Rectal smooth muscle tissue (tissue), 1 donor: ENCODE measurements around the gene SERGEF.

Experiments
- H3K27ac ChIP-seq: one replicate; pipeline ENCODE4 v1.7.0; 2013; ENCODE audit warnings: low read depth, low read length, inconsistent platforms
- H3K27me3 ChIP-seq: one replicate; pipeline ENCODE4 v1.7.0; 2013; ENCODE audit warnings: low read length; ENCODE audit not compliant: control insufficient read depth, insufficient read depth
- H3K36me3 ChIP-seq: one replicate; pipeline ENCODE4 v1.7.0; 2013; ENCODE audit warnings: low read length; ENCODE audit not compliant: control insufficient read depth, insufficient read depth
- H3K4me1 ChIP-seq: one replicate; pipeline ENCODE4 v1.7.0; 2013; ENCODE audit warnings: low read length; ENCODE audit not compliant: control insufficient read depth, insufficient read depth
- H3K4me3 ChIP-seq: one replicate; pipeline ENCODE4 v1.7.0; 2013; ENCODE audit warnings: low read length
- H3K9ac ChIP-seq: one replicate; pipeline ENCODE4 v1.7.0; 2013; ENCODE audit warnings: low read length

Gene SERGEF

GRCh38 chr11:17933708-17934107, 79.1 kb downstream of the SERGEF start:
- H3K4me1 ChIP-seq = no peaks in the 10 kb centered on the region
- H3K4me3 ChIP-seq = no peak overlapping the region
- no peak overlapping the region for H3K27ac ChIP-seq
- H3K9ac ChIP-seq = no peak overlapping the region
- no peaks in the 10 kb centered on the region for H3K27me3 ChIP-seq
- no peaks in the 10 kb centered on the region for H3K36me3 ChIP-seq

GRCh38 chr11:17932472-17932871, 80.4 kb downstream of the SERGEF start:
- Histone ChIP-seq H3K27ac (no peak overlapping the region), H3K27me3 (no peaks in the 10 kb centered on the region), H3K36me3 (no peaks in the 10 kb centered on the region), H3K4me3 (no peak overlapping the region), H3K9ac (no peak overlapping the region), H3K4me1 (no peaks in the 10 kb centered on the region)

GRCh38 chr11:17931595-17931994, 81.3 kb downstream of the SERGEF start:
- no peaks in the 10 kb centered on the region for H3K27me3 ChIP-seq
- H3K27ac ChIP-seq = no peak overlapping the region
- no peak overlapping the region for H3K9ac ChIP-seq
- H3K4me1 ChIP-seq = no peaks in the 10 kb centered on the region
- no peaks in the 10 kb centered on the region for H3K36me3 ChIP-seq
- no peak overlapping the region for H3K4me3 ChIP-seq

- H3K9ac ChIP-seq = no peak overlapping the region
- no peak overlapping the region for H3K4me3 ChIP-seq
- H3K4me1 ChIP-seq = no peaks in the 10 kb centered on the region
- H3K36me3 ChIP-seq = no peaks in the 10 kb centered on the region
- H3K27me3 ChIP-seq = no peaks in the 10 kb centered on the region
- H3K27ac ChIP-seq = no peak overlapping the region
These were observed 82.2 kb downstream of the SERGEF start for GRCh38 chr11:17930544-17931125.

- no peaks in the 10 kb centered on the region for H3K27me3 ChIP-seq
- H3K4me3 ChIP-seq = no peak overlapping the region
- no peak overlapping the region for H3K27ac ChIP-seq
- H3K9ac ChIP-seq = no peak overlapping the region
- H3K36me3 ChIP-seq = no peaks in the 10 kb centered on the region
- H3K4me1 ChIP-seq = no peaks in the 10 kb centered on the region
These were observed 83.7 kb downstream of the SERGEF start for GRCh38 chr11:17929171-17929570.

- no peak overlapping the region for H3K4me3 ChIP-seq
These were observed 85.0 kb downstream of the SERGEF start for GRCh38 chr11:17927681-17928343.

GRCh38 chr11:17927041-17927440, 85.8 kb downstream of the SERGEF start:
- no peaks in the 10 kb centered on the region for H3K36me3 ChIP-seq
- no peak overlapping the region for H3K4me3 ChIP-seq
- no peaks in the 10 kb centered on the region for H3K4me1 ChIP-seq
- no peaks in the 10 kb centered on the region for H3K27me3 ChIP-seq
- no peak overlapping the region for H3K27ac ChIP-seq
- no peak overlapping the region for H3K9ac ChIP-seq

More at GRCh38 chr11:17927681-17928343, 85.0 kb downstream of the SERGEF start:
- no peaks in the 10 kb centered on the region for H3K27me3 ChIP-seq
- H3K4me1 ChIP-seq = no peaks in the 10 kb centered on the region
- H3K9ac ChIP-seq = no peak overlapping the region
- H3K27ac ChIP-seq = no peak overlapping the region
- H3K36me3 ChIP-seq = no peaks in the 10 kb centered on the region

- Histone ChIP-seq H3K9ac (no peak overlapping the region), H3K4me3 (no peak overlapping the region), H3K27me3 (no peaks in the 10 kb centered on the region), H3K27ac (no peak overlapping the region), H3K4me1 (no peaks in the 10 kb centered on the region), H3K36me3 (no peaks in the 10 kb centered on the region)
These were observed 88.1 kb downstream of the SERGEF start for GRCh38 chr11:17924713-17925112.

GRCh38 chr11:17923217-17923616, 89.6 kb downstream of the SERGEF start:
- no peak overlapping the region for H3K9ac ChIP-seq
- no peak overlapping the region for H3K27ac ChIP-seq
- no peak overlapping the region for H3K4me3 ChIP-seq
- peaks cover under 1% of the 10 kb centered on the region for H3K36me3 ChIP-seq
- H3K27me3 ChIP-seq = no peaks in the 10 kb centered on the region
- no peaks in the 10 kb centered on the region for H3K4me1 ChIP-seq

GRCh38 chr11:17922416-17922788, 90.4 kb downstream of the SERGEF start:
- H3K36me3 ChIP-seq = peaks cover 6% of the 10 kb centered on the region
- no peak overlapping the region for H3K9ac ChIP-seq
- H3K4me3 ChIP-seq = no peak overlapping the region
- H3K4me1 ChIP-seq = no peaks in the 10 kb centered on the region
- H3K27me3 ChIP-seq = no peaks in the 10 kb centered on the region
- H3K27ac ChIP-seq = no peak overlapping the region

GRCh38 chr11:17921659-17922415, 91.0 kb downstream of the SERGEF start:
- no peak overlapping the region for H3K9ac ChIP-seq
- H3K4me3 ChIP-seq = no peak overlapping the region
- no peaks in the 10 kb centered on the region for H3K27me3 ChIP-seq
- H3K4me1 ChIP-seq = no peaks in the 10 kb centered on the region
- H3K27ac ChIP-seq = no peak overlapping the region
- peaks cover 6% of the 10 kb centered on the region for H3K36me3 ChIP-seq

- Histone ChIP-seq H3K36me3 (peaks cover 6% of the 10 kb centered on the region), H3K4me1 (no peaks in the 10 kb centered on the region), H3K27ac (no peak overlapping the region), H3K27me3 (no peaks in the 10 kb centered on the region), H3K4me3 (no peak overlapping the region), H3K9ac (no peak overlapping the region)
These were observed 94.7 kb downstream of the SERGEF start for GRCh38 chr11:17918049-17918605.
